Mononuclear cell (primary cell): ENCODE results near the gene ANKRD12. TPM values are rescaled to one million over a fixed set of nuclear protein-coding genes. Genes with fewer than 3 reads are reported as not detected.

ENCODE experiments used
- H3K27me3 ChIP-seq: 2 replicates; pipeline ENCODE4 v1.6.0; 2011; ENCODE audit warnings: low read length, control low read depth; ENCODE audit not compliant: insufficient read depth
- H3K4me1 ChIP-seq: 2 replicates; pipeline ENCODE4 v1.5.1; 2011; ENCODE audit warnings: mild to moderate bottlenecking, low read length, control low read depth; ENCODE audit not compliant: insufficient read depth
- H3K4me3 ChIP-seq: 2 replicates; pipeline ENCODE4 v1.5.1; 2011; ENCODE audit warnings: mild to moderate bottlenecking, low read length, moderate library complexity
- H3K9me3 ChIP-seq: 2 replicates; pipeline ENCODE4 v1.5.1; 2011; ENCODE audit warnings: low read depth, mild to moderate bottlenecking, control low read depth, low read length
- total RNA-seq: library from RNA; depleted of rRNA; stranded (reverse); fragments of >200 nt; gene quantifications from one replicate; pipeline ENCODE4 v1.2.3, GENCODE V29; 2012

Gene ANKRD12
- total RNA-seq, 1 donor = 287 TPM

DNA sequence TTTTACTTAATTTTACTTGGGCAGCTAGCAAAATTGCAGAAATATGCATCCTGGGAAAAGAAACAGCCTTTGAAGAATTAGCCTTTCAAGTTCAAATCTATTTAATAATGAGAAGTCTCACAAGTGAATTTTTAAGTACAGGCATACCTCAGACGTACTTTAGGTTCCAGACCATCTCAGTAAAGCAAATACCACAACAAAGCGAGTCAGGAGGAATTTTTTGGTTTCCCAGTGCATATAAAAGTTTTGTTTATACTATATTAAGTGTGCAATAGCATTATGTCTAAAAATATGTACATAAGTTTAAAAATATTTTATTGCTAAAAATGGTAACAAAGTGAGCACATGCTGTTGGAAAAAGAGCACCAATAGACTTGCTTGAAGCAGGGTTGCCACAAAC lies 147.2 kb downstream of the ANKRD12 start:
- no peaks in the 10 kb centered on the region for H3K27me3 ChIP-seq
- no peaks in the 10 kb centered on the region for H3K9me3 ChIP-seq
- no peaks in the 10 kb centered on the region for H3K4me1 ChIP-seq
- H3K4me3 ChIP-seq = no peak overlapping the region

DNA sequence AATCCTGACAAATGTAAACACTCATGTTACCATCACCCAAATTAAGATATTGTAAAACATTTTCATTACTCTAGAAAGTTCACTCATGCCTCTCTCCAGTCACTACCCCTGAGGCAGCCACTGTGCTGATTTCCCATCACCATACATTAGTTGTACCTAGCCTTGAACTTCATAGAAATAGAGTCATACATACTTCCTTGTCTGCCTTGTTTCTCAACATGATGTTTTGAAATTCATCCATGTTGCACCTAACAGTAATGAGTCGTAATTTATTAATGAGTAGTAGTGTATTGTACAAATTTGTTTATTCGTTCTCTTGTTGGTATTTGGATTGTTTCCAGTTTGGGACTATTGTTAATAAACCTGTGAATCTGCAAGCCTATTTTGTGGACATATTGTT lies 149.0 kb downstream of the ANKRD12 start:
- Histone ChIP-seq H3K4me3 (no peak overlapping the region), H3K27me3 (no peaks in the 10 kb centered on the region), H3K9me3 (no peaks in the 10 kb centered on the region), H3K4me1 (no peaks in the 10 kb centered on the region)

DNA sequence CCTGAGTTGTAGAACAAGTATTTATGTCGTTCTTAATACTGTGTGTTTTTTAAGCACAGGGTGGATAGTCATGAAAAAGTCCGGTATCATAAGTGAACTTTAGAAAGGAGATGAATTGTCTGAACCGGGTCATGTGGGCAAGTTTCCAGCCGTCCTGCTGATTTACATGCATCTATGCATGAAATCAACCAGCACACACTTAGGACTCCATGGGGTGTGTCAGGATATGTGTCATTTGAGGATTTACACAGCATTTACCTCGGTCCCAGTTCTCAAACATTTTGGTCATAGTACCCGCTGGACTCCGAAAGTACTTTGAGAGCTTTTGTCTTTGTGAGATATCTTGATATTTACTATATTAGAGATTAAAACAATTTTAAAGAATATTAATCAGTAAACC lies 150.5 kb downstream of the ANKRD12 start:
- no peaks in the 10 kb centered on the region for H3K4me1 ChIP-seq
- no peak overlapping the region for H3K4me3 ChIP-seq
- H3K27me3 ChIP-seq = no peaks in the 10 kb centered on the region
- no peaks in the 10 kb centered on the region for H3K9me3 ChIP-seq

DNA sequence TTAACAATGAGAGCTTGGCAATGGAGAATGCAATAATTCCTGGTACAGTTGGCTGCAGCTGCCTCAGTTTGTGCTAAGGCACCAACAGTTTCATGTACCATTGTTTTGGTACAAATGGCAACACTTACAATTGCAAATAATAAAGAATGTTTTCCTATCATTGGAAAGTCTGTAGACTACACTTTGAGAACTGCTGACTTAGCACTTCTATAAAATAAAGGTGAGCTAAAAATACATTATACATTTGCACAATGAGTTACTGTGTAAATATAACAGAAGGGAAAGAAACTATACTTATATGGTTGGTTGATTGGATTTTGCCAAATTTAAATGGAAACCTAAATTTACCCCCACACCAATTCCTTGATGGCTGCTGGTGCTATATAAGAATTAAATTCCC lies 153.1 kb downstream of the ANKRD12 start:
- no peak overlapping the region for H3K4me3 ChIP-seq
- no peaks in the 10 kb centered on the region for H3K27me3 ChIP-seq
- H3K4me1 ChIP-seq = no peaks in the 10 kb centered on the region
- H3K9me3 ChIP-seq = peaks cover 6% of the 10 kb centered on the region

DNA sequence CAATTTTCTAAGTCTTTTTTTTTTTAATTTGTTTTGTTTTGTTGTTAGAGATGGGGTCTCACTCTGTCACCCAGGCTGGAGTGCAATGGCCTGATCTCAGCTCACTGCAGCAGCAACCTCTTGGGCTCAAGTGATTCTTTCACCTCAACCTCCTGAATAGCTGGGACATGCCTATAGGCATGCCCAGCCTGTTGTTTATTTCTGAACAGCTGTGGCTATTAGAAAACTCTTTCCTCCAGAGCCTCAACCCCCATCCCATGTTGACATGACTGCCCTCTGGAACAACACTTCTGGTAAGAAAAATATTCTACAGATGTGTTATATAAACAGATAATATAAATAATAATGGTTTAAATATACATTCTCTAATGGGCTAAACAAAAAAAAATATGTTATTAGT lies 153.6 kb downstream of the ANKRD12 start:
- Histone ChIP-seq H3K9me3 (peaks cover 6% of the 10 kb centered on the region), H3K4me3 (no peak overlapping the region), H3K4me1 (no peaks in the 10 kb centered on the region), H3K27me3 (no peaks in the 10 kb centered on the region)

DNA sequence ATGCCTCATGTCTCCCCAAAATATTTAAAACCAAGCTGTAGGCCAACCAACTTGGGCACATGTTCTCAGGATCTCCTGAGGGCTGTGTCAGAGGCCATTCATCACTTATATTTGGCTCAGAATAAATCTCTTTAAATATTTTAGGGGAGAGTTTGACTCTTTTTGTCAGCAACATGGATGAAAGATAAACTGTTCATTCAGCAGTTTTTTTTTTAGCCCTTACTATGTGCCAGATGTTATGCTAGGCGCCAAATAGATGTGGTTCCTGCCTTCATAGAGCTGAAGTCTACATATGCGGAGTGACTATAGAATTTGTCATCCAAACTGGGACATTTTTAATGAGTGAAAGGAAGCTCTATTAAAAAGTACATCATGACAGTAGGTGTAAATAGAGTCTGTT lies 155.5 kb downstream of the ANKRD12 start:
- H3K4me1 ChIP-seq = no peaks in the 10 kb centered on the region
- no peaks in the 10 kb centered on the region for H3K27me3 ChIP-seq
- H3K4me3 ChIP-seq = no peak overlapping the region
- peaks cover 6% of the 10 kb centered on the region for H3K9me3 ChIP-seq

DNA sequence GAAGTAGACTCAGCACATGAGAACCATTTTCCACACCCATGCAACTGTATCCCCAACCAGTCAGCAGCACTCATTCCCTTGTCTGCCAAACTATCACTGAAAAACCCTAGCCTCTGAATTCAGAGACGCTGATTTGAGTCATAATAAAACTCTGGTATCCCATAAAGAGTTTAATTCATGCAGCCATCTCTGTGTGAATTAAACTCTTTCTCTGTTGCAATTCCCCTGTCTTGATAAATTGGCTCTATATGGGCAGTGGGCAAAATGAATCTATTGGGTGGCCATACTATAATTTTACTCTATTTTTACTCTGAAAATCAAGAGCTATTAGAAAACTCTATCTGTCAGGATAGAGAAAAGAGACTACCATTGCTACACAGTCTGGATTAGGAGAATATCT lies 157.4 kb downstream of the ANKRD12 start:
- Histone ChIP-seq H3K27me3 (no peaks in the 10 kb centered on the region), H3K9me3 (peaks cover 6% of the 10 kb centered on the region), H3K4me1 (no peaks in the 10 kb centered on the region), H3K4me3 (no peak overlapping the region)

DNA sequence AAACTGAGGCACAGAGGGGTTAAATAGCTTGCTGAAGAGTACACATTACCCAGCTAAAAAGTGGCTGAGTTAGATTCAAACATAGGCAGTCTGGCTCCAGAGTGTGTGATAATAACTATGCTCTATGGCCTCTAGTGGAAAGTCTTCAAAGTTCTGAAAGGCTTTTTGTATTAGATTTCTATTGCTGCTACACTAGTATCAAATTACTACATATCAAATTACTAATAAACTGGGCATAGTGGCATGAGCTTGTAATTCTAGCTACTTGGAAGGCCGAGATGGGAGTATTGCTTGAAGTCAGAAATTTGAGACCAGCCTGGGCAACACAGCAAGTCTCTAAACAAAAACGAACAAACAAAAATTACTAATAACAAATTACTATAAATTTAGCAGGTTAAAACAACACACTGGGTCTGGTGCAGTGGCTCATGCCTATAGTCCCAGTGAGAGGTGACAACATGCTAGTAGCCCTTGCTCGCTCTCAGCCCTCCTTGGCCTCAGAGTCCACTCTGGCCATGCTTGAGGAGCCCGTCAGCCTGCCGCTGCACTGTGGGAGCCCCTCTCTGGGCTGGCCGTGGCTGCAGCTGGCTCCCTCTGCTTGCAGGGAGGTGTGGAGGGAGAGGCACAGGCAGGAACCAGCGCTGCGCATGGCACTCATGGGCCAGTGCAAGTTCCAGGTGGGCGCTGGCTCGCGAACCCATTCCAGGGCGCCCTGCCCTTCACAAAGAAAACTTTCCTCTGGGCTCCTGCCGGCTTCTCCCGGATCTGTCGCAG lies 159.8 kb downstream of the ANKRD12 start:
- H3K9me3 ChIP-seq = peaks cover 6% of the 10 kb centered on the region
- no peaks in the 10 kb centered on the region for H3K27me3 ChIP-seq
- no peaks in the 10 kb centered on the region for H3K4me1 ChIP-seq
- H3K4me3 ChIP-seq = no peak overlapping the region

DNA sequence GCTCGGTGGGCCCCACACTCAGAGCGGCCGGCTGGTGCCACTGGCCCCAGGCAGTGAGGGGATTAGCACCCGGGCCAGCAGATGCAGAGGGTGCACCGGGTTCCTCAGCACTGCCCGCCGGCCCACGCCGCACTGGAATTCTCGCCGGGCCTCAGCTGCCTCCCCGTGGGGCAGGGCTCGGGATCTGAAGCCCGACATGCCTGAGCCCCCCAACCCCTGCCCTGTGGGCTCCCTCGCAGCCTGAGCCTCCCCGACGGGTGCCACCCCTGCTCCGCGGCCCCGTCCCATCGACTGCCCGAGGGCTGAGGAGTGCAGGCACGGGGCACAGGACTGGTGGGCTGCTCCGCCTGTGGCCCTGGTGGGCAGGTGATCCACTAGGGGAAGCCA lies 160.4 kb downstream of the ANKRD12 start:
- Histone ChIP-seq H3K4me3 (no peak overlapping the region), H3K27me3 (no peaks in the 10 kb centered on the region), H3K9me3 (peaks cover 6% of the 10 kb centered on the region), H3K4me1 (no peaks in the 10 kb centered on the region)

DNA sequence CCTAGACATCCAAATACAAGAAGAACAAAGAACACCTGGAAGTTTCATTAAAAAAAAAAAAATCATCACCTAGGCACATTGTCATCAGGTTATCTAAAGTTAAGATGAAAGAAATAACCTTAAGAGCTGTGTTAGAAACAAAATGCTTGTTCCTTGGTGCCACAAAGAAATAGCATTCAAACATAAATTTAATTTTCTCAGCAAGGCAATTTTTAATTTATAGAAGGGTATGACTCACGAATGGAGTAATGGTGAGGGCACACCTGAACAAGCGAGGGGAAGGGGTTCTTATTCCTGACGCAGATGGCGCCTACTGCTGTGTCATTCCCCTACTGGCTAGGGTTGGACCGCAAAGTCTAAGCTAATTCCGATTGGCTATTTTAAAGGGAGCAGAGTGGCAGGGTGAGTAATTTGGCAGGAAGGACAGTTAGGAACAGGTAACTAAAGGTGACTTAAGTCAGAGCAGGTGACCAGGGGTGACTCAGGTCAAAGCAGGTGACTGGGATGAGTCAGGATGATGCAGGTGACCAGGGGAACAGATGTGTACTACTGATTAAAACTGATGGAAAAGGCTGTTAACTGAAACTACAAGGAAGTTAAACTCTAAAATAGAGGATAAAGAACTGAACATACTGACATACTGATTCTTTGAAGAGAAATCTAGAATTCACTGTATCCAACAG lies 167.9 kb downstream of the ANKRD12 start:
- no peak overlapping the region for H3K4me3 ChIP-seq
- H3K27me3 ChIP-seq = no peaks in the 10 kb centered on the region
- peaks cover 12% of the 10 kb centered on the region for H3K9me3 ChIP-seq

DNA sequence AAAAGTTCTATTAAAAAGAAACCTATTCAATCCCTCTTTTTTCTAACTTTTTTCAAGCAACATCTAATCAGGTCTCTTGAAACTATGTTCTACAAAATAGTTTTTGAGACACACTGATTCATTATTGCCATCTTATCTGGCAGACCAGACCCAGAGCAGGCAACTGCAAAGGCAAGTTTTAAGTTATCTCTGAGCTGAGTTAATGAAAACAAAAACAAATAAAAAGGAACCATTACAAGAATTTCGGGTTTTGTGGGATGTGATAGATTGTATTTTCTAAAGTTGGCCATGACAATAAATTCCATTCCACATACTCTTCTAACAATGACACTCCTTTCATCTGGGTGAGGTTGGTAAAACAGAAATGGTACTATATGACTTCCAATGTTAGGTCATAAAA lies 182.8 kb downstream of the ANKRD12 start:
- H3K9me3 ChIP-seq = no peaks in the 10 kb centered on the region
- H3K27me3 ChIP-seq = no peaks in the 10 kb centered on the region
- H3K4me1 ChIP-seq = no peaks in the 10 kb centered on the region
- no peak overlapping the region for H3K4me3 ChIP-seq

More for the DNA sequence above, 167.9 kb downstream of the ANKRD12 start:
- H3K4me1 ChIP-seq = no peaks in the 10 kb centered on the region

DNA sequence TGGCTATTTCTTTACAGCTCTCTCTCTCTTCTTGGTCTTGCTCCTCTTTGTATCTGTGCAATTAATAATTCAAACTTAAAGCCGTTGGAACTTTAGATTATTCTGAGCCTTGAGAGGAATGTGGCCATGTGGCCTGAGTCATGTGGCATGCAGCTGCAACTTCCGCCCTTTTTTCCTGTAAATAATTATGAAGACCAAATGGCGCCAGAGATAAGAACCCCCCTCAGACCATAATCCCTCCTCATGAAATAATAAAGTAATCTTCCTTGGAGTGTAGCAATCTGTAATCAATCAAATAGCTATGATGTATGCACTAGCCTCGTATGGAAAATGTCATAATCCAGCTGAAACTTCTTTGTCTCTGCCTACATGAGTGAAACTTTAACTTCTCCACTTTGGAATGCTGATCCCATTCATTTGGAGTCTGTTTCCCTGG lies 184.5 kb downstream of the ANKRD12 start:
- H3K4me1 ChIP-seq = no peaks in the 10 kb centered on the region
- no peaks in the 10 kb centered on the region for H3K9me3 ChIP-seq
- no peak overlapping the region for H3K4me3 ChIP-seq
- no peaks in the 10 kb centered on the region for H3K27me3 ChIP-seq

DNA sequence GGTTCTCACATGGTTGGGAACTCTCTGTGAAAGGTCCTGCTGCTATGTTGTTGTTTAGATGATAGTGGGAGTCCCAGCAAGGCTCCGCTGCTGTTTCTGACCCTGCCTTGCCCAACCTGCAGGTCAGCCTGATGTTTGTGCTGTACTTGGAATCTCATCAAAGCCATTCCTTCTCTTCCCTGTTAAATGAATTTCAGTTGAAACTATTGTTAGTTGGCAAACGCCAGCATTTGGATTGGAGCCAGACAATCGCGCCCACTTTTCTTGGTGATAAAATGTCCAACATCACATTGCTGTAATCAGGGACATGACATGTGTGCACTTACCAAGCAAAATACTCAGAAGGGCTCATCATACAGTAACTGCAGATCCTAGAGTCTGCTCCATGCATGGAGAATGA lies 185.2 kb downstream of the ANKRD12 start:
- no peaks in the 10 kb centered on the region for H3K27me3 ChIP-seq
- H3K4me1 ChIP-seq = no peaks in the 10 kb centered on the region
- H3K9me3 ChIP-seq = no peaks in the 10 kb centered on the region
- no peak overlapping the region for H3K4me3 ChIP-seq

DNA sequence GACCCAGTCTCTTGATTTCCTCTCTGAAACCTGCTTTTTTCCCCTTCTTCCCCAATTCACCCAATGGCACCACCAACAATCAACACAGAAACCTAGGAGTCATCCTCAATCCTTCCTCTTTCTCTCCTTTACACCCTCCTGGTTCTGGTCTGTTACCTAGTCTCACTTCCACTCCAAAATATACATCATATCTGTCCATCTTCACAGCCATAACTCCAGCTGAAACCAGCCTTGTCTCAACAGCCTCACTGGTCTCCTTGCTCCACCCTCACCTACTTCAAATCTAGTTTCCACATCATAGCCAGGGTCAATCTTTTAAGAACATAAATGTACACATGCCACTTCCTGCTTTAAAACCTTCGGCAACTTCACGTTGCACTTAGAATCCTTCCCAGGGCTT lies 186.2 kb downstream of the ANKRD12 start:
- Histone ChIP-seq H3K27me3 (no peaks in the 10 kb centered on the region), H3K4me3 (no peak overlapping the region), H3K9me3 (no peaks in the 10 kb centered on the region), H3K4me1 (no peaks in the 10 kb centered on the region)

DNA sequence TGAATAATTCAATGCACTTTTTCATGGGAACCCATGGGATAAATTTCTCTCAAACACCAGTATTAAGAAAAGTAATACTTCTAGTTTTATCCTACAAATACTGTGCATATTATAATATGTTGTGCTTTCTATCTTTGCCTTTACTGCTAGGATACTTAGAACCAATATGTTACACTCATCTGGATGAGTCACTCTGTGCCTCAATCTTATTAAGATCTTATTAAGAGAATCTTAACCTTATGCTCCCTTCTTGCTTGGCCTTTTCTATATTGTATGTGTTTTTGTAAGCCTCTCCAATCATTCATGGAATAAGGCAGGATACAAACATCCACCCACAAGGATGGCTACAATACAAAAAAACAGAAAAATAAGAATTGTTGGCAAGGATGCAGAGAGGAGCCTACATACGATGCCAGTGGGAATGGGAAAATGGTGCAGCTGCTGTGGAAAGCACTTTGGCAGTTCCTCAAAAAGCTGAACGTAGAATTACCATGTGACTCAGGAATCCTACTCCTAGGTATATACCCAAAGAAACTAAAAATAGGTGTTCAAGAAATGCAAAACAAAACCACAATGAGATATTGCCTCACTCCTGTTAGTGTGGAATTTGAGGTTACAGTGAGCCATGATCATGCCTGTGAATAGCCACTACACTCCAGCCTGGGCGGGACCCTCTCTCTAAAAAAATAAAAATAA lies 187.3 kb downstream of the ANKRD12 start:
- Histone ChIP-seq H3K4me3 (no peak overlapping the region), H3K27me3 (no peaks in the 10 kb centered on the region), H3K9me3 (no peaks in the 10 kb centered on the region), H3K4me1 (no peaks in the 10 kb centered on the region)
